K562 treated with DMSO at 1 percent for 12 hours (cell line): ENCODE results near the gene AKR1C4. TPM values are rescaled to one million over a fixed set of nuclear protein-coding genes. Genes with fewer than 3 reads are reported as not detected.

Experiments used
- total RNA-seq: library from RNA; unstranded; fragments of 300-600 nt; gene quantifications from 2 replicates; pipeline ENCODE4 v1.2.3, GENCODE V29; 2022; ENCODE audit not compliant: insufficient read depth

AKR1C4 gene
- total RNA-seq, result not detected in 2 replicates

GRCh38 chr10:5196702-5197113, at the start of gene AKR1C4:
TSS of gene AKR1C4 (plus strand) at chr10:5196837. CDS start at chr10:5196868, 31 bp downstream.

GRCh38 chr10:5184987-5185775, 11.5 kb upstream of the AKR1C4 start, which contains the start of gene AKR1C8:
TSS of gene AKR1C8 (minus strand) at chr10:5185150. CDS start at chr10:5185104, 46 bp downstream.

Other genes with a start within 250 kb of the AKR1C4 start
- 49.7 and 62.5 TPM in 2 replicates for gene AKR1C1, start 233.4 kb upstream of the AKR1C4 start, total RNA-seq
- gene AKR1C2, start 193.0 kb upstream of the AKR1C4 start, total RNA-seq, result 33.8 and 35.4 TPM in 2 replicates
- gene AKR1C3, start 102.4 kb upstream of the AKR1C4 start, total RNA-seq, result 7.3 and 14.9 TPM in 2 replicates
- gene AKR1C8, start 11.7 kb upstream of the AKR1C4 start, total RNA-seq, result not detected in 2 replicates
- gene UCN3, start 168.1 kb downstream of the AKR1C4 start, total RNA-seq, result not detected in 2 replicates
- gene TUBAL3, start 208.0 kb downstream of the AKR1C4 start, total RNA-seq, result 3.7 and 4.1 TPM in 2 replicates
- gene NET1, start 215.7 kb downstream of the AKR1C4 start, total RNA-seq, result 37.7 and 83.7 TPM in 2 replicates